ENCODE results near the gene BACE1.

DNA sequence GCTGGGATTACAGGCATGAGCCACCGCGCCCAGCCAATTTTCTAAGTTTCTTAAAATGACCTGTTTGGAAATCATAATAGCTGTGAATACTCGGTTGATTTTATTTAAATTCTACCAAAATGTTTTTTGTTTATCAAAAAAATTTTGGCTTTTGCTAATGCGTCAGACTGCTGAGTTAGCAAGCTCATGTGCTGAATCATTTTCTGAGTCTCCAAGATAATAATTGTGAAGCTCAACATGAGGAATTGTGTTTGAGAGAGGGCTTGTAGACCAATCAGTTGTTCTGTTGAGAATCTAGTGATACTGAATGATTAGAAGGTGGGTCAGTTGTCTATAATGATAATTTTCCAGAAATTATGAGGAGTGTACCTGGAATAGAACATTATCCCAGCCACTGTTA is 67.7 kb downstream of the BACE1 start:
- TF ChIP-seq IRF2 (CRISPR knock-in tag; IDR thresholded peaks at IDR 0.05; ENCODE audit: borderline replicate concordance, low read depth) (no peak), CTCF (IDR thresholded peaks at IDR 0.05) (no peak), ARID4B (CRISPR knock-in tag; IDR thresholded peaks at IDR 0.05; ENCODE audit: borderline replicate concordance) (no peak), NFYB (CRISPR knock-in tag; conservative IDR thresholded peaks at IDR 0.05; ENCODE audit: low read depth) (no peak), CREB1 (CRISPR knock-in tag; IDR thresholded peaks at IDR 0.05) (no peak)
- TF ChIP-seq, protein P1, sequence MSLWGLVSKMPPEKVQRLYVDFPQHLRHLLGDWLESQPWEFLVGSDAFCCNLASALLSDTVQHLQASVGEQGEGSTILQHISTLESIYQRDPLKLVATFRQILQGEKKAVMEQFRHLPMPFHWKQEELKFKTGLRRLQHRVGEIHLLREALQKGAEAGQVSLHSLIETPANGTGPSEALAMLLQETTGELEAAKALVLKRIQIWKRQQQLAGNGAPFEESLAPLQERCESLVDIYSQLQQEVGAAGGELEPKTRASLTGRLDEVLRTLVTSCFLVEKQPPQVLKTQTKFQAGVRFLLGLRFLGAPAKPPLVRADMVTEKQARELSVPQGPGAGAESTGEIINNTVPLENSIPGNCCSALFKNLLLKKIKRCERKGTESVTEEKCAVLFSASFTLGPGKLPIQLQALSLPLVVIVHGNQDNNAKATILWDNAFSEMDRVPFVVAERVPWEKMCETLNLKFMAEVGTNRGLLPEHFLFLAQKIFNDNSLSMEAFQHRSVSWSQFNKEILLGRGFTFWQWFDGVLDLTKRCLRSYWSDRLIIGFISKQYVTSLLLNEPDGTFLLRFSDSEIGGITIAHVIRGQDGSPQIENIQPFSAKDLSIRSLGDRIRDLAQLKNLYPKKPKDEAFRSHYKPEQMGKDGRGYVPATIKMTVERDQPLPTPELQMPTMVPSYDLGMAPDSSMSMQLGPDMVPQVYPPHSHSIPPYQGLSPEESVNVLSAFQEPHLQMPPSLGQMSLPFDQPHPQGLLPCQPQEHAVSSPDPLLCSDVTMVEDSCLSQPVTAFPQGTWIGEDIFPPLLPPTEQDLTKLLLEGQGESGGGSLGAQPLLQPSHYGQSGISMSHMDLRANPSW (CRISPR knock-in tag; conservative IDR thresholded peaks at IDR 0.05; ENCODE audit: low read depth), result no peak

All from WTC11 (cell line).